Progenitor cell of endocrine pancreas (in vitro differentiated cells): Measurements from ENCODE around the gene KIF14. TPM values are rescaled to one million over a fixed set of nuclear protein-coding genes. Genes with fewer than 3 reads are reported as not detected.

Experiments
- DNase-seq: peaks from one replicate; pipeline ENCODE4 v3.0.0; 2021; ENCODE audit warnings: low spot score; ENCODE audit not compliant: unreplicated experiment
- H3K27ac Mint-ChIP-seq: 2 replicates; pipeline ENCODE4 v1.8.0; 2021; ENCODE audit warnings: mild to moderate bottlenecking, moderate library complexity, mixed read lengths
- H3K27me3 Mint-ChIP-seq: 2 replicates; pipeline ENCODE4 v1.8.0; 2021; ENCODE audit warnings: mixed read lengths
- H3K36me3 Mint-ChIP-seq: 2 replicates; pipeline ENCODE4 v1.8.0; 2022; ENCODE audit warnings: mixed read lengths; ENCODE audit not compliant: insufficient read depth
- H3K4me1 Mint-ChIP-seq: 2 replicates; pipeline ENCODE4 v1.8.0; 2021; ENCODE audit warnings: low read depth, mixed read lengths
- H3K4me3 Mint-ChIP-seq: 2 replicates; pipeline ENCODE4 v1.8.0; 2021; ENCODE audit warnings: low read depth, mild to moderate bottlenecking, moderate library complexity, mixed read lengths
- H3K9me3 Mint-ChIP-seq: 2 replicates; pipeline ENCODE4 v1.8.0; 2021; ENCODE audit warnings: low read depth, mixed read lengths
- total RNA-seq: library from RNA; stranded (reverse); gene quantifications from 2 replicates; pipeline ENCODE4 v1.2.1, GENCODE V29; 2021
- TF ChIP-seq, protein P1 (sequence below): fragments of 200-600 bp; sonication (generic); IDR thresholded peaks from one replicate; pipeline ENCODE4 v1.5.0; 2021; ENCODE audit warnings: antibody characterized with exemption, mild to moderate bottlenecking; ENCODE audit not compliant: unreplicated experiment

KIF14 gene
- total RNA-seq, 1 donor from 2014 or later, result 7.8 TPM

GRCh38 chr1:200602632-200603031 lies 17.9 kb downstream of the KIF14 start:
- H3K27me3 Mint-ChIP-seq, result no peaks in the 10 kb centered on the region
- no peaks in the 10 kb centered on the region for H3K4me1 Mint-ChIP-seq
- no peak overlapping the region for H3K27ac Mint-ChIP-seq
- no peak overlapping the region for H3K4me3 Mint-ChIP-seq
- TF ChIP-seq, protein P1, sequence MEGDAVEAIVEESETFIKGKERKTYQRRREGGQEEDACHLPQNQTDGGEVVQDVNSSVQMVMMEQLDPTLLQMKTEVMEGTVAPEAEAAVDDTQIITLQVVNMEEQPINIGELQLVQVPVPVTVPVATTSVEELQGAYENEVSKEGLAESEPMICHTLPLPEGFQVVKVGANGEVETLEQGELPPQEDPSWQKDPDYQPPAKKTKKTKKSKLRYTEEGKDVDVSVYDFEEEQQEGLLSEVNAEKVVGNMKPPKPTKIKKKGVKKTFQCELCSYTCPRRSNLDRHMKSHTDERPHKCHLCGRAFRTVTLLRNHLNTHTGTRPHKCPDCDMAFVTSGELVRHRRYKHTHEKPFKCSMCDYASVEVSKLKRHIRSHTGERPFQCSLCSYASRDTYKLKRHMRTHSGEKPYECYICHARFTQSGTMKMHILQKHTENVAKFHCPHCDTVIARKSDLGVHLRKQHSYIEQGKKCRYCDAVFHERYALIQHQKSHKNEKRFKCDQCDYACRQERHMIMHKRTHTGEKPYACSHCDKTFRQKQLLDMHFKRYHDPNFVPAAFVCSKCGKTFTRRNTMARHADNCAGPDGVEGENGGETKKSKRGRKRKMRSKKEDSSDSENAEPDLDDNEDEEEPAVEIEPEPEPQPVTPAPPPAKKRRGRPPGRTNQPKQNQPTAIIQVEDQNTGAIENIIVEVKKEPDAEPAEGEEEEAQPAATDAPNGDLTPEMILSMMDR, result no peak
- DNase-seq, result no peak
- H3K9me3 Mint-ChIP-seq, result no peaks in the 10 kb centered on the region
- peaks cover 12% of the 10 kb centered on the region for H3K36me3 Mint-ChIP-seq

DNA sequence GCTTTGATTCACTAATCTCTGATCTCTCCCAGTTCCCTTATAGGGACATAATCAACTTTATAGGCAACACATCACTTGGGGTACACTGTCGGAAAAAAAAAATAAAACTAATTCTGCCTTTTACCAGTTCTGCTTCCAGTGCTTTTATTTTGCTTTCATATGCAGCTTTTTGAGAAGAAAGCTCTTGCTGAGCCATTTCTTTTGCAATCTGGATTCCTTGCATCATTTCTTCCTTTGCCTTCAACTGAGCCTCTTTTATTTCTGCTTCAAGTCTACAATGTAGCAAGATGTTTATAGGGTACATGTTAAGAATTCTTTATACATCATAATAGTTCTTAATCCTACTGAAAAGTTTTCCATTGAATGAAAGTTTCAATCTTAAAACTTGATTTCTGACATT lies 30.6 kb downstream of the KIF14 start:
- TF ChIP-seq, protein P1, result no peak
- H3K4me3 Mint-ChIP-seq, result no peak overlapping the region
- H3K9me3 Mint-ChIP-seq, result no peaks in the 10 kb centered on the region
- DNase-seq, result no peak
- H3K36me3 Mint-ChIP-seq, result peaks cover 8% of the 10 kb centered on the region
- H3K4me1 Mint-ChIP-seq, result peaks cover 1% of the 10 kb centered on the region
- H3K27ac Mint-ChIP-seq, result no peak overlapping the region
- H3K27me3 Mint-ChIP-seq, result no peaks in the 10 kb centered on the region

DNA sequence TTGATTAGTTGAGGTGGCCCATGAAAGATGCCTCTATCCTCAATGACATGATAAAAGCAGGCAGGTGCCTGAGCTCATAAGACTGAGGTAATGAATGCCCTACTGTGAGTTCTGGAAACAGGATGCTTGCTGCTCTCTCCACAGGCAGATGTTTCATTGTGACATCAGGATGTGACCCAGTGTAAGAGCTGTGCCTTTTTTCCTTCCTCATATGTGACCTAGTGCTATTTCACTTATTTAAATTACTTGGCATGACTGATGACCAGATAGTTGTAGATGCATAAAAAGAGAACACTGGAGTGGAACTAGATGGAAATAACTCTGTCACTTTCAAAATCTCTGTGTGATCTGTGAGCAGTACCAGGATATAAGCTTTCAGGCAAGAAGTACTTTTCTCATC lies 31.9 kb downstream of the KIF14 start:
- Mint-ChIP-seq H3K4me1 (peaks cover 1% of the 10 kb centered on the region), H3K27me3 (no peaks in the 10 kb centered on the region), H3K36me3 (peaks cover 17% of the 10 kb centered on the region), H3K9me3 (no peaks in the 10 kb centered on the region), H3K4me3 (no peak overlapping the region), H3K27ac (no peak overlapping the region)
- no peak for DNase-seq
- TF ChIP-seq, protein P1, result no peak

DNA sequence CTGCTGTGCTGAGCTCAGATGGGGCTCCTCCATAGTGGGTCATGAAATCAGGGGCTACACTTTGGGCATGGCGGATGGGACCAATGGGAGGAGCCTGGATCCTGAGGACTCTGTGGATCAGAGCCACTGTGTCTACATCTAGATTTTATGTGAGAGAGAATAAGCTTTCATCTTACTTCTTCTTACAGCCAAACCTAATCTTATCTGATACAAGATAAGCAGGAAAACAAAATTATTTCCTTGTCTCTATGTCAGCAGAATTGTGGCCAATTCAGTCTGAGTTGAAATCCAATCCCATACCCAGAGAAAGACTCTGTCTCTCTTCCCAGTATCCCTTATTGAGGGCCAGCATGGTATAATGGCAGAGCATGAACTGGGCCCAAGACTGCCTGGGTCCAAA lies 56.2 kb downstream of the KIF14 start:
- no peak overlapping the region for H3K4me3 Mint-ChIP-seq
- H3K36me3 Mint-ChIP-seq, result peaks cover under 1% of the 10 kb centered on the region
- TF ChIP-seq, protein P1, result no peak
- H3K27me3 Mint-ChIP-seq, result no peaks in the 10 kb centered on the region
- H3K4me1 Mint-ChIP-seq, result no peaks in the 10 kb centered on the region
- no peak overlapping the region for H3K27ac Mint-ChIP-seq
- DNase-seq, result no peak
- no peaks in the 10 kb centered on the region for H3K9me3 Mint-ChIP-seq

GRCh38 chr1:200561856-200562214 lies 58.7 kb downstream of the KIF14 start:
- no peaks in the 10 kb centered on the region for H3K4me1 Mint-ChIP-seq
- H3K9me3 Mint-ChIP-seq, result no peaks in the 10 kb centered on the region
- TF ChIP-seq, protein P1, result no peak
- H3K36me3 Mint-ChIP-seq, result no peaks in the 10 kb centered on the region
- DNase-seq, result no peak
- H3K27me3 Mint-ChIP-seq, result no peaks in the 10 kb centered on the region
- no peak overlapping the region for H3K27ac Mint-ChIP-seq
- no peak overlapping the region for H3K4me3 Mint-ChIP-seq
